Epithelial cell of proximal tubule (primary cell): ENCODE results near the gene HIPK3. TPM values are rescaled to one million over a fixed set of nuclear protein-coding genes. Genes with fewer than 3 reads are reported as not detected.
"Not testable (repeated sequence)": the region's sequence is repeated elsewhere in the genome, so short reads cannot be mapped to it uniquely, and the experiment has no call there.

ENCODE experiments used
- DNase-seq: peaks from one replicate; pipeline ENCODE4 v3.0.0-alpha.2; 2011; ENCODE audit warnings: low read depth
- H3K4me3 ChIP-seq: 2 replicates; pipeline ENCODE4 v1.5.1; 2011; ENCODE audit warnings: low read depth, mild to moderate bottlenecking, low read length
- CTCF ChIP-seq: conservative IDR thresholded peaks from 2 replicates; pipeline ENCODE4 v1.5.1; 2012; ENCODE audit warnings: low read depth, mild to moderate bottlenecking, low read length
- total RNA-seq: library from RNA; depleted of rRNA; stranded (reverse); fragments of >200 nt; gene quantifications from 2 replicates; pipeline ENCODE4 v1.2.3, GENCODE V29; 2015

Gene HIPK3
- total RNA-seq, 1 donor from 2014 or later = 26.9 TPM

GRCh38 chr11:33222052-33222750 lies 35.0 kb upstream of the HIPK3 start:
- DNase-seq = no peak
- no peak for TF ChIP-seq CTCF

DNA sequence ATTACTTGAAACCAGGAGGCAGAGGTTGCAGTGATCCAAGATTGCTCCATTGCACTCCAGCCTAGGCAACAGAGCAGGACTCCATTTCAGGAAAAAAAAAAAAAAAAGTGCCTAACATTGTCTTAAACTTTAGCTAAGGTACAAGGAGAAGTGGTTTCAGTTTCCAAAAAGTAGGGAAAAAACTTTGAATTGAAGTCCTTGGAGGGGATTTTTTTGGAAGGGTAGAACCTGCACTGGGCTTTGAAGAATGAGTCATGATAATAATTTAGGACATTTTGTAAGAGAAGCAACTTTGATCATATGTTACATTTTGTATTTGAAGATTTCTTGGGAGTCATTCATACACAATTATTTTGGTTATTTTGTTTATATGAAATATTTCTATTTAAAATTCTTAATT lies 31.8 kb upstream of the HIPK3 start:
- no peak for DNase-seq
- no peak for TF ChIP-seq CTCF
- H3K4me3 ChIP-seq = no peak overlapping the region

More at GRCh38 chr11:33222052-33222750, 35.0 kb upstream of the HIPK3 start:
- H3K4me3 ChIP-seq = no peak overlapping the region

GRCh38 chr11:33227578-33228261 lies 29.5 kb upstream of the HIPK3 start:
- TF ChIP-seq CTCF = no peak
- DNase-seq = no peak
- H3K4me3 ChIP-seq = no peak overlapping the region

DNA sequence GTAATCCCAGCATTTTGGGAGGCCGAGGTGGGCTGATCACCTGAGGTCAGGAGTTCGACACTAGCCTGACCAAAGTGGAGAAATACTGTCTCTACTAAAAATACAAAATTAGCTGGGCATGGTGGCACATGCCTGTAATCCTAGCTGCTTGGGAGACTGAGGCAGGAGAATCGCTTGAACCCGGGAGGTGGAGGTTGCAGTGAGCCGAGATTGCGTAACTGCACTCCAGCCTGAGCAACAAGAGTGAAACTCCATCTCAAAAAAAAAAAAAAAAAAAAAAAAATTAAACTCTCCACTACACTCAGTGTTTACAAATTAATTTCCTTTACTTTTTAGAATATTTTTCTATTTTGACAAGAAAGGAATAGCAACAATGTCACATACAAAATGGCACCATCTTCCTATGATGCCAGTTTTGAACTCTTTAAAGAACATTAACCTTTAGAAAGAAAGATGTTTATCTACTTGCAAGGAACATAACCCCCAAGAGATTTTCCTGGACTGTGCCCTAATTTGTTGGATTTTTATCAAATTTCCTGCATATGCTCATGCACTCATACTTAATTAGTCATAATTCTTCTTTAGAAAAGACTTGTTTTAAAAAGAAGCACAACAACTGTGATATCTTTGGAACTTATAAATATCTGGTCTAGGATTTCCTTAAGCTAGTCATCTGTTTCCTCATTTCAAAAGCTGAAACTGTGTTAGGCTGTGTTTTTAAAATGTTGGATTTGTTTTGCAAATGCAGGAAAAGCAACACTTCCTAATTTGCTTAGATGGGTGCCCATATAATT lies 22.6 kb upstream of the HIPK3 start:
- no peak for TF ChIP-seq CTCF
- no peak for DNase-seq
- no peak overlapping the region for H3K4me3 ChIP-seq

GRCh38 chr11:33237039-33237597 lies 20.1 kb upstream of the HIPK3 start:
- TF ChIP-seq CTCF = no peak
- H3K4me3 ChIP-seq = no peak overlapping the region
- DNase-seq = no peak

- no peak overlapping the region for H3K4me3 ChIP-seq
- no peak for TF ChIP-seq CTCF
- DNase-seq = no peak
Observed at GRCh38 chr11:33242575-33242974, 14.6 kb upstream of the HIPK3 start.

GRCh38 chr11:33243654-33244053 lies 13.5 kb upstream of the HIPK3 start:
- H3K4me3 ChIP-seq = not testable (repeated sequence)

More at GRCh38 chr11:33243654-33244053, 13.5 kb upstream of the HIPK3 start:
- not testable (repeated sequence) for DNase-seq
